ENCODE measurements around the gene RIN3.
A peak's percentile ranks its signal among the peaks of the same experiment; 100 is the strongest.

Gene RIN3

DNA sequence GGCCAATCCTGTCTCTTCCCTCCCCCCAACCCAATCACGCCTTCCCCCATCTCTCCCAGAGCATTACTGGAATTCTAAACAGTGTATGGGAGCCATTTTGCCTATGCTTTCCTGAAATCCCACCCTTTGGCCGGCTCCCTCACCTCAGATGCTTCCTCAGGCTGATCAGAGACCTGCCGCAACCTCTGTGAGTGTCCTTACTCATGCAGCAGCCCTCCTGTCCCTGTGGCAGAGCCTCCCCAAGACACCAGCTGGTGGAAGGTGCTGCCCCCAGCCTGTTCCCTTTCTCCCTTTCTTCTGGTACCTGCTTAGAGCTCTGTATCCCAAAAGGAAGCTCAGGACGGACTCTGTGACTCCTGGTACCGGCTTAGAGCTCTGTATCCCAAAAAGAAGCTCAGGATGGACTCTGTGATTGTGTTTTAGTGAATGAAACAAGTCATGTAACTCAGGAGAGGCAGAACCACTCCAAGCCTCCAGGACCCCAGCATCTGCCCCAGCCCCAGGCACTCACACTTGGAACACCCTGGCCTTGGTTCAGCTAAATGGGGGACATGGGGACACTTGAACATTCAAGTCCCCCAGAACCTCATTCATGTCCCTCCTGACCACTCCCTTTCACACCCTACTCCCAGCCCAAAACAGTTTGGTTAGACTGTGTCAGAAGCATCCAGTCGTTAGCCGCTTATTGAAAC is 29.3 kb upstream of the RIN3 start:
- DNase-seq (ENCODE audit: low read depth in 2 of 2): no peak

DNA sequence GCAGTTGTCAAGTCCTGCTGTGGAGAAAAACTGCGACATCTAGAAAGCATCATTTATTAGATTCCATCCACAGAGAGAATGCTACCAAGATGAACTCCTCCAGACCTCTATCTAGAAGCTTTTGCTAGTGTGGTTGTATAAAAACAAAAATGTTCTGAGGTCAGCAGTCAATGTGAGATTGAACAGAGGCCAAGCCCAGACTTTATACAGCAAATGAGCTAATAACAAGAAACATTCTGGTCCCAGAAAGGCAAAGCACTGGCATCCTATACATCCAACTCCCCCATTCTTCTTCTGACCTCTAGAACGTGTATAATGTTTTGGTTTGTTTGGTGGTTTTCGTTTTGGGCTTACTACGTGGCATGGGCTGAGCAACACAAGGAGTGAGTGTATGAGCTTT is 26.7 kb upstream of the RIN3 start:
- DNase-seq (ENCODE audit: low read depth in 2 of 2): no peak

GRCh38 chr14:92487513-92488133 is 26.0 kb upstream of the RIN3 start:
- no peak for DNase-seq (ENCODE audit: low read depth in 2 of 2)

- DNase-seq (ENCODE audit: low read depth in 2 of 2): no peak
These were observed 24.0 kb upstream of the RIN3 start for GRCh38 chr14:92489394-92490238.

DNA sequence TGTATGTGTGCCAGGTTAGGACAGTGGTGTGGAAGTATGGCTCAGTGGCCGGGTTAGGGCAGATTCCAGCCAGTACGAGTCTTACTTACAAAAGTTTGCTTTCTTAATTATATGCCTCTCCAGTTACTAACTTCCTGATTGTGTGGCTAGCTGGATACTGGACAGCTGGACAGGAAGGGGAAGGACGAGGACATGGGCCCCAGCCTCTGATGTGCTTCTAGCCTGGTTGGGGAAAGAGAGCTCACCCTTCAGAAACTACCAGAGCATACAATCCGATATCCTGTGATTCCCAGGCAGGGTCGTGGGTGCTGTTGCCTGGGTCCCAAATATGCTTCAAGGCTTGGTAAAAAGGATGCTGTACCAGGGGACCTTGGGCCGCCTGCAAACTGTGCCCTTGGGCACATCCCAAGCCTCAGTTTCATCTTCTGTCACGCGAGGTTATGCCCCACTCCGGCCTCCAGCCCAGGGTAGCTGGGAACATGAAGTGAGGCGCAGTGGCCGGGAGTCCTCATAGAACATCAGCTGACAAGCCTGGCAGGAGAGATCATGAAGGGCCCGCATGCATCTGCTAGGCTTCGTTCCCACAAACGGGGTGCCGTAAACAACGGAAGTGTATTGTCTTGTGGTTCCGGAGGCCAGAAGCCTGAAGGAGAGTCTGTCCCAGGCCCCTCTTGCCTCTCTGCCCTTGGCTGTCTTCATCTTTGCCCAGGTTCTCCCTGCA is 23.2 kb upstream of the RIN3 start:
- no peak for DNase-seq (ENCODE audit: low read depth in 2 of 2)

DNA sequence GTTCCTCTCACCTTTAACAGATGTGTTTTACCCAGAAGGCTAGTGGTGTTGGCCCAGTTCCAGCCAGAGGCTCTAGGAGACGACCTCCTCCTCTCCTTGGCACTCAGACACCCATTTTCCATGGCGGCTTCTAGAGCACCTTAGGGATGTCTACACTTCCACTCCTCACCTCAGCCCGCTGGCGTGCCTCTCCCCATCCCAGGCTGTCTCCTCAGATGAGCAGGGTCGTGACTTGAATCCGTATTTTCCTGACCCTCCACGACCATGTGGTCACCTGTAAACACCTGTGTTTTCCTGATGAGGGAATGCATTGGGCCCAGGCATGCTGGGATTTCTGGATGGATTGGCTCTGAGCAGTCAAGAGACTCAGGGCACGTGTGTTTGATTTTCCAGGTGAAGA is 21.8 kb upstream of the RIN3 start:
- no peak for DNase-seq (ENCODE audit: low read depth in 2 of 2)

DNA sequence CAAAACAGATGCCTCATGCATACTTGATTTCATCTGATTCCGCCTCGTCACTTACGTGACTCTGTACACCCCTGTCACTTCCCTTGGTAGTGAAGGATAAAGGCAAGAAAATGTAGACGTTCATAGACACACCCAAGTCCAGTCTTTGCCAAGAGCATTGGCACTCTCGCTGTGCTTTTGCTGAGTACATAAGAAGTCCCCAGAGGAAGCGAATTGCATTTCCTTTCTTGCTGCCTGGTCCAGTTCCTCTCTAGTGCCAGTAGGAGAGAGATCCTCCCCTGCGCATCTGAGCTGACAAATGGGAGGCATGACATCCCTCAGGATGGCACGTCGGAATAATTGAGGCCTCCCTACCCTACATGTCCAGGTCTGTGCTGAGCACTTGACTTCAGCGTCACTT is 21.3 kb upstream of the RIN3 start:
- no peak for DNase-seq (ENCODE audit: low read depth in 2 of 2)

GRCh38 chr14:92493024-92493423 is 20.6 kb upstream of the RIN3 start:
- DNase-seq (ENCODE audit: low read depth in 2 of 2): no peak

GRCh38 chr14:92493492-92493891 is 20.1 kb upstream of the RIN3 start:
- no peak for DNase-seq (ENCODE audit: low read depth in 2 of 2)

GRCh38 chr14:92494512-92494911 is 19.1 kb upstream of the RIN3 start:
- no peak for DNase-seq (ENCODE audit: low read depth in 2 of 2)

GRCh38 chr14:92495027-92495426 is 18.6 kb upstream of the RIN3 start:
- DNase-seq (ENCODE audit: low read depth in 2 of 2): peak; percentile 71 to 72

GRCh38 chr14:92496191-92496857 is 17.3 kb upstream of the RIN3 start:
- no peak for DNase-seq (ENCODE audit: low read depth in 2 of 2)

DNA sequence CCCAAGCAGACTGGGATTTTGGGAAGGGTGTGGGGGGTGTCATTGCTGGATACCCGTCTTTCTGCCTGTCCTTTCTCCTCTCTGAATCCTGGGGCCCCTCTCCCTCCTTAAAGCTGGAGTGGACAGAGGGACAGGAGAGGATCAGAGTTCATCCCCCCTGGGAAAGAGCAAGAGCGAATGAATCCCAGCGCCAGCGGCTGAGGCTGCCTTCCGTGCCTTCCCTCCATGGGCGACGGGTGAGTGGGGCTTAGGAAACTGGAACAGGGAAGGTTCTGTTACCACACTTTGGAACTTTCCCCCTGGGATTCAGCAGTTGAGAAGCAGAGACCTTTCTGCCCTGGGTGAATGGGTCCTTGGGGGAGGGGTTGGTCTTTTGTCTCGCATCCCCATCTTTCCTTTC is 16.2 kb upstream of the RIN3 start:
- DNase-seq (ENCODE audit: low read depth in 2 of 2): no peak

DNA sequence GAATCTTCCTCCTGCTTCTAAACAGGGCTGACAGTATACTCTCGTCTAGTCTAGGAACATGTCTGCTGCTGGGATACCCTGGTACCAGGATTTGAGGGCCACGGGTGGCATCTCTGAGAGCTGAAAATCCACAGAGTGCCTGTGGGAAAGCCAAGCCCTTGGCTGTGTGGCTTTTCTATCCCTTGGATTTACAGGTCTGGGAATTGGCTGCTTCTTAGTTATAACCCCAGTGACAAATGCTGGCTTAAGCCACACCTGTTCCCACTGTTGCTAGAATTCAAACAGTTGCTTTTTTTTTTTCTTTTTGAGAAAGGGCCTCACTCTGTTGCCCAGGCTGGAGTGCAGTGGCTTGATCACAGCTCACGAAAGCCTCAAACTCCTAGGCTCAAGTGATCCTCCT is 14.3 kb upstream of the RIN3 start:
- DNase-seq (ENCODE audit: low read depth in 2 of 2): no peak

- DNase-seq (ENCODE audit: low read depth in 2 of 2): no peak
These were observed 13.1 kb upstream of the RIN3 start for GRCh38 chr14:92500491-92500941.

DNA sequence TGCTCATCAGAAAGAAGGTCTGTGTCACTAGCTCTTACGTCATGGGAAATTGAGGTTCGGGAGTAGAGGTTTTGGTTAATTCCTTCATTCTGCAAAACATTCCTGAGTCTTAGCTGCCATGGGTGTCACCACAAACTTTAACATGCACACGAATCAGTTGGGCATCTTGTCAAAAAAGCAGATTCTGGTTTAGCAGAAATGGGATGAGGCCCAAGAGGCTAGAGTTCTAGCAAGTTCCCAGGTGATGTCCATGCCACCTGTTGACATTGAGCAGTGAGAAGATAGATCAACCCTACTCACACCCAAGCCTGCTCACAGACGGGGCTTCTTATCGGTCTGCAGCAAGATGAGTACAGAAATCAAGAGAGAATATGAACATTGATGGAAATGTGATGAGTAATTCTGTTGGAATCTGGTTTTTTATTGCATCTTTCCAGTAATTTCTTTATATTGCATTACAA is 11.7 kb upstream of the RIN3 start:
- peak; percentile 87 to 88 for DNase-seq (ENCODE audit: low read depth in 2 of 2)

GRCh38 chr14:92502541-92503286 is 10.9 kb upstream of the RIN3 start:
- DNase-seq (ENCODE audit: low read depth in 2 of 2): no peak

DNA sequence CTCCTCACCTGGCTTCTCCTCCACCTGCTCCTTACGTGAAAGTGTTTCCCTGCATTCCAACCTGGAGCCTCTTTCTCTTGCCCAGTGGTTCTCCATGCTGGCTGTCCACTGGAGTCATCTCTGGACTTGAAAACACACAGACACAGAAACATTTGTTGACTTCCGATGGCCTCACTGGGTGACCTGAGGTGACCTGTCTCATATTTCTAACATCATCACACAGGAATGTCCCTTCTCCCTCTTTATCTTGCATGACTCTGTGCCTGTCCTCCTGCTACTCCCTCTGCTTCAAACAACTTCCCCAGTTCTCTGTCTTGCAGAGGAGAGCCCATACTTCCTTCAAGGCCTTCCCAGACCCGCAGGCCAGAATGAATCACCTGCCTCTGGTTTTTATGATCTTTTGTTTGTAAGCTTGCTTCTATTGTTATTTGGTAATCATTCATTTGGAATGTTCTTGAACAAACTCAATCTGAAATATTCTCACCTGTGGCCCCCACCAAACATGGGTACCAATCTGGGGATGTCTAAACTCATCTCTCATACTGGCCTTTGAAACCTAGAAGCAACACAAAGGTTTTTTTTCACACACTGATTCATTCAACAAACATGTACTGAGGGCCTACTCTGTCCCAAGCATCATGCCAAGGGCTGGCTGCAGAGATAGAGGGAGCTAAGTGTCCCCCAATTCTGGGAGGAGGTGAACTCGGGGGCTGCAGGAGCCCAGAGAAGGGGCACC is 9.7 kb upstream of the RIN3 start:
- no peak for DNase-seq (ENCODE audit: low read depth in 2 of 2)

- DNase-seq (ENCODE audit: low read depth in 2 of 2): no peak
These were observed 7.8 kb upstream of the RIN3 start for GRCh38 chr14:92505826-92506225.

GRCh38 chr14:92506231-92506630 is 7.3 kb upstream of the RIN3 start:
- no peak for DNase-seq (ENCODE audit: low read depth in 2 of 2)
